Measurements from ENCODE around the gene DTNBP1.

DNA sequence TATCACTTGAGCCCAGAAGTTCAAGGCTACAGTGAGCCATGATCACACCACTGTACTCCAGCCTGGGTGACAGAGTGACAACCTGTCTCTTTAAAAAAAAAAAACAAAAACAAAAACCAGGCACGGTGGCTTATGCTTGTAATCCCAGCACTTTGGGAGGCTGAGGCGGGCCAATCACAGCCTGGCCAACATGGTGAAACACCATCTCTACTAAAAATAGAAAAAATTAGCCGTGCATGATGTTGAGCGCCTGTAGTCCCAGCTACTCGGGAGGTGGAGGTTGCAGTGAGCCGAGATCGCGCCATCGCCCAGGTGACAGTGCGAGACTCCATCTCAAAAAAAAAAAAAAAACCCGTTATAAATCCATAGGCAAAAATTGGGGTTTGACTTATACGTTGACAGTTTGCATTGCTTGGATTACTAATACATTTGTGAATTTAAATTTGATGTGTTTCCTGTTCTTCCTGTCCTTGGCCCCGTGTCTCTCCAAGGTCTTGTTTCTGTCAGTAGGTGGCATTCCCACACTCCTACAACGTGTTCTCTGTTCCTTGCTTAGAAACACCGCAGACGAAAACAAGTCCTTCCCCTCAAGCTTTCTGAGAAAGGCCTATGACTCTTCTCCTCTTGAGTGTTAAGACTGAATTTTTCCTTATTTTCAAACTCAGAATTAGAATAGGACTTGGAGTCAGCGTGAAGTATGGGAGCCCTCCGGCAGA lies 147.0 kb downstream of the DTNBP1 start:
- TF ChIP-seq, protein P1, sequence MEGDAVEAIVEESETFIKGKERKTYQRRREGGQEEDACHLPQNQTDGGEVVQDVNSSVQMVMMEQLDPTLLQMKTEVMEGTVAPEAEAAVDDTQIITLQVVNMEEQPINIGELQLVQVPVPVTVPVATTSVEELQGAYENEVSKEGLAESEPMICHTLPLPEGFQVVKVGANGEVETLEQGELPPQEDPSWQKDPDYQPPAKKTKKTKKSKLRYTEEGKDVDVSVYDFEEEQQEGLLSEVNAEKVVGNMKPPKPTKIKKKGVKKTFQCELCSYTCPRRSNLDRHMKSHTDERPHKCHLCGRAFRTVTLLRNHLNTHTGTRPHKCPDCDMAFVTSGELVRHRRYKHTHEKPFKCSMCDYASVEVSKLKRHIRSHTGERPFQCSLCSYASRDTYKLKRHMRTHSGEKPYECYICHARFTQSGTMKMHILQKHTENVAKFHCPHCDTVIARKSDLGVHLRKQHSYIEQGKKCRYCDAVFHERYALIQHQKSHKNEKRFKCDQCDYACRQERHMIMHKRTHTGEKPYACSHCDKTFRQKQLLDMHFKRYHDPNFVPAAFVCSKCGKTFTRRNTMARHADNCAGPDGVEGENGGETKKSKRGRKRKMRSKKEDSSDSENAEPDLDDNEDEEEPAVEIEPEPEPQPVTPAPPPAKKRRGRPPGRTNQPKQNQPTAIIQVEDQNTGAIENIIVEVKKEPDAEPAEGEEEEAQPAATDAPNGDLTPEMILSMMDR (IDR thresholded peaks at IDR 0.05): no peak
- TF ChIP-seq POLR2A (IDR thresholded peaks at IDR 0.05): no peak

Measured in esophagus squamous epithelium (tissue), 4 donors.